PC-9 (cell line): ENCODE data around the gene TSPOAP1. TPM values are rescaled to one million over a fixed set of nuclear protein-coding genes. Genes with fewer than 3 reads are reported as not detected.

ENCODE experiments used
- BruUV-seq: library from RNA; stranded (reverse); fragments of 400-500 nt; replicated peaks from 2 replicates; lab custom pipeline; 2021; lab: Mats Ljungman, UMichigan
- CTCF ChIA-PET: fragments of 300-600 bp; sonication (Branson Sonifier 250); formaldehyde crosslinking; loops from one replicate; lab custom pipeline; 2022; ENCODE audit warnings: antibody characterized with exemption; lab: Charles Lee
- POLR2A ChIA-PET: fragments of 300-600 bp; sonication (Branson Sonifier 250); formaldehyde crosslinking; loops from one replicate; lab custom pipeline; 2022; ENCODE audit warnings: antibody characterized with exemption; ENCODE audit not compliant: unreplicated experiment; lab: Charles Lee
- DNase-seq, 2 experiments: peaks; one replicate each; pipeline versions ENCODE4 v3.0.0 to v3.0.0-alpha.2; 2015 to 2022; ENCODE audit warnings: mixed read lengths in 1 of 2
- H2AFZ ChIP-seq: fragments of 200-600 bp; sonication (generic); 2 replicates; pipeline ENCODE4 v1.8.1; 2017; ENCODE audit warnings: antibody characterized with exemption
- H3F3A ChIP-seq: fragments of 200-600 bp; sonication (generic); 2 replicates; pipeline ENCODE4 v1.8.1; 2017; ENCODE audit warnings: antibody characterized with exemption, mild to moderate bottlenecking, low read depth; ENCODE audit not compliant: insufficient read depth
- H3K27ac ChIP-seq: fragments of 200-600 bp; sonication (generic); 2 replicates; pipeline ENCODE4 v1.6.1; 2016; ENCODE audit warnings: mixed run types
- H3K27me3 ChIP-seq: fragments of 200-600 bp; sonication (generic); 2 replicates; pipeline ENCODE4 v1.6.1; 2016; ENCODE audit warnings: low read depth, mixed run types; ENCODE audit not compliant: insufficient read depth
- H3K36me3 ChIP-seq: fragments of 200-600 bp; sonication (generic); 2 replicates; pipeline ENCODE4 v1.6.1; 2016; ENCODE audit warnings: low read depth, mixed run types
- H3K4me1 ChIP-seq: fragments of 200-600 bp; sonication (generic); replicated peaks from 2 replicates; pipeline ENCODE4 v1.6.1; 2016; ENCODE audit warnings: mixed run types; ENCODE audit not compliant: insufficient read depth
- H3K4me2 ChIP-seq: fragments of 200-600 bp; sonication (generic); 2 replicates; pipeline ENCODE4 v1.6.1; 2017; ENCODE audit warnings: mixed run types
- H3K4me3 ChIP-seq: fragments of 200-600 bp; sonication (generic); 2 replicates; pipeline ENCODE4 v1.6.1; 2016; ENCODE audit warnings: mixed run types
- H3K79me2 ChIP-seq: fragments of 200-600 bp; sonication (generic); 2 replicates; pipeline ENCODE4 v1.6.1; 2017; ENCODE audit warnings: low read depth, mixed run types
- H3K9me2 ChIP-seq: fragments of 200-600 bp; sonication (generic); 2 replicates; pipeline ENCODE4 v1.8.1; 2017; ENCODE audit warnings: mild to moderate bottlenecking; ENCODE audit not compliant: insufficient read depth
- H3K9me3 ChIP-seq: fragments of 200-600 bp; sonication (generic); 2 replicates; pipeline ENCODE4 v1.8.1; 2016; ENCODE audit warnings: low read depth; ENCODE audit not compliant: insufficient read depth
- H4K20me1 ChIP-seq: fragments of 200-600 bp; sonication (generic); 2 replicates; pipeline ENCODE4 v1.8.1; 2017; ENCODE audit not compliant: insufficient read depth
- EZH2 ChIP-seq: fragments of 200-600 bp; sonication (generic); IDR thresholded peaks from 2 replicates; pipeline ENCODE4 v1.8.0; 2017; ENCODE audit warnings: antibody characterized with exemption, low read depth
- intact Hi-C: fragments of 100-400 bp; cut with micrococcal nuclease; formaldehyde crosslinking; loops from one replicate; pipeline ENCODE4 v1.10.0; 2022; ENCODE audit not compliant: unreplicated experiment
- total RNA-seq: library from RNA; stranded (reverse); gene quantifications from 2 replicates; pipeline ENCODE4 v1.2.3, GENCODE V29; 2021
- TF ChIP-seq, protein P1 (sequence below): fragments of 200-600 bp; sonication (generic); conservative IDR thresholded peaks from 2 replicates; pipeline ENCODE4 v1.6.1; 2017; ENCODE audit warnings: mixed run types, antibody characterized with exemption, mild to moderate bottlenecking, moderate library complexity

TSPOAP1 gene
- total RNA-seq, 1 experiment from 2014 or later: 0.15 TPM

DNA sequence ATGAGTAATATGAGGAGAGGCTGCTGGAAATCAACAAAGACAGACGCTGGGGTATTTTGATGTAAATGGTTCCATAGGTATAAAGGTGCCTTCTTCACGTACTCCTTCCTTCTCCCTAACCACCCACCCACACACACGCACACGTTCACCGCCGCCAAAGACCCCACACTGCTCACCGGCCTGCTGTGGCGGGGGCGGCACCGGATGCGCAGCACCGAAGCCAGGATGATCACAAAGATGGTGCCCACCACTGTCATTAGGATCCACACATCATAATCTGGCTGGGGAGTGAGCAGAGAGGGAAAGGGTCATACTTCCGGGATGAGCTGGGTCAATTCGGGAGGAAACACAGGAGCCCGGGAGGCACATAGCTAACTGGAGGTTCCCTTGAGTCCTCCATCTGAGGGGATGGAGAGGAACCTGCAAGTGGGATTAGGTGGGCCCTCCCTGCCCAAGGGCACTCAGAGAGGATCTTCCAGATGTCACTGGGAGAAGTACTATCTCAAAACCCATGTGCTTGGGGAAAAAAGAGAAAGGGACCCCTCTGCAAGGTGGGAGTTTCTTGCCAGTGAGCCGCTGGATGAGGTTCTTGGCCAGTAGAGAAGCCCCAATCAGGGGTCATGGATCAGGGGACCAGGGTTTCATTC lies 33.9 kb upstream of the TSPOAP1 start:
- no peak for DNase-seq
- H3K27ac ChIP-seq: no peak overlapping the region
- no peaks in the 10 kb centered on the region for H3K79me2 ChIP-seq
- no peaks in the 10 kb centered on the region for H3K36me3 ChIP-seq
- intact Hi-C loops: no loop called here
- BruUV-seq: no TSS peak
- H4K20me1 ChIP-seq: no peaks in the 10 kb centered on the region
- no peaks in the 10 kb centered on the region for H3F3A ChIP-seq
- no peak overlapping the region for H2AFZ ChIP-seq
- H3K9me2 ChIP-seq: no peaks in the 10 kb centered on the region
- ChIA-PET POLR2A (no interaction called here), CTCF (no interaction called here)
- H3K27me3 ChIP-seq: peaks cover 9% of the 10 kb centered on the region; the same call in 1 of the 2 replicates
- no peaks in the 10 kb centered on the region for H3K9me3 ChIP-seq
- TF ChIP-seq EZH2: no peak
- TF ChIP-seq, protein P1, sequence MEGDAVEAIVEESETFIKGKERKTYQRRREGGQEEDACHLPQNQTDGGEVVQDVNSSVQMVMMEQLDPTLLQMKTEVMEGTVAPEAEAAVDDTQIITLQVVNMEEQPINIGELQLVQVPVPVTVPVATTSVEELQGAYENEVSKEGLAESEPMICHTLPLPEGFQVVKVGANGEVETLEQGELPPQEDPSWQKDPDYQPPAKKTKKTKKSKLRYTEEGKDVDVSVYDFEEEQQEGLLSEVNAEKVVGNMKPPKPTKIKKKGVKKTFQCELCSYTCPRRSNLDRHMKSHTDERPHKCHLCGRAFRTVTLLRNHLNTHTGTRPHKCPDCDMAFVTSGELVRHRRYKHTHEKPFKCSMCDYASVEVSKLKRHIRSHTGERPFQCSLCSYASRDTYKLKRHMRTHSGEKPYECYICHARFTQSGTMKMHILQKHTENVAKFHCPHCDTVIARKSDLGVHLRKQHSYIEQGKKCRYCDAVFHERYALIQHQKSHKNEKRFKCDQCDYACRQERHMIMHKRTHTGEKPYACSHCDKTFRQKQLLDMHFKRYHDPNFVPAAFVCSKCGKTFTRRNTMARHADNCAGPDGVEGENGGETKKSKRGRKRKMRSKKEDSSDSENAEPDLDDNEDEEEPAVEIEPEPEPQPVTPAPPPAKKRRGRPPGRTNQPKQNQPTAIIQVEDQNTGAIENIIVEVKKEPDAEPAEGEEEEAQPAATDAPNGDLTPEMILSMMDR: no peak
- H3K4me2 ChIP-seq: no peak overlapping the region
- H3K4me3 ChIP-seq: no peak overlapping the region
- no peaks in the 10 kb centered on the region for H3K4me1 ChIP-seq

DNA sequence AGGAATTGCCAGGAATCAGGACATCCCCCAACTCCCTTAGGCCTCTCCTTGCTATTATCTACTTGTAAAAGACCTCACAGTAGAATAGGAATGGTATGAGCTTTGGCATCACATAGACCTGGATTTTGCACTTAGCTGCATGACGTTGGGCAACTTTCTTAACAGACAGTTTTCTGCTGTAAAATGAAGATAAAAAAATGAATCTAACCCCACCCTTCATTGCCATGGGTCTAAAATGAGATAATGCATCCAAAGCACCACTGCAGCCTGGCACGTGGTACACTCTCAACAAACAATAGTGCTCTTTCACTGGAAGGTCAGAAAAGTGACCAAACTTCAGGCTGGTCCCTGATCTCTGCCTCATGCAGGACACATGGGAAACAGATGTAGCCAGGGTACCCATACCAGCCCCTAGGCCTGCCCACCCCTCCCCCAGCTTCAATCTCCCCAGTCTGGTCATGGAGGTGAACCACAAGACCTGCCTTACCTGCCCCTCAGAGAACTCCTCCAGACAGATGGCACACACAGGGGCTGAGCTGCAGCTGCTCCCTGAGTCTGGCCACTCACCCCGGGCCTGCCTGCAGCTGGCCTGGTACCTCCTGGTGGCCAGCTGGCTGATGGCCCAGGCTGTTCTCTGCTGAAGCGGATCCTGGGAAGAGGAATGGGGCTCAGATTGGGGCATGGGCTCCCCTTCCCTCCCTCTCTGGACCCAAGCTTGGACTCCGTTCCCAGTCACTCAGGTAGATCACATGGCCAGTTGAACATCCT lies 31.9 kb upstream of the TSPOAP1 start:
- no TSS peak for BruUV-seq
- intact Hi-C loops: no loop called here
- Histone ChIP-seq H3K4me1 (no peaks in the 10 kb centered on the region), H3K9me2 (no peaks in the 10 kb centered on the region), H3K79me2 (no peaks in the 10 kb centered on the region), H3K36me3 (no peaks in the 10 kb centered on the region), H3K9me3 (no peaks in the 10 kb centered on the region), H3K4me3 (no peak overlapping the region), H3K4me2 (no peak overlapping the region), H3F3A (no peaks in the 10 kb centered on the region), H3K27me3 (peaks cover 8% of the 10 kb centered on the region; the same call in 1 of the 2 replicates), H2AFZ (no peak overlapping the region), H4K20me1 (no peaks in the 10 kb centered on the region), H3K27ac (no peak overlapping the region)
- TF ChIP-seq, protein P1: no peak
- TF ChIP-seq EZH2: no peak
- DNase-seq: no peak
- POLR2A ChIA-PET: no interaction called here
- CTCF ChIA-PET: no interaction called here

DNA sequence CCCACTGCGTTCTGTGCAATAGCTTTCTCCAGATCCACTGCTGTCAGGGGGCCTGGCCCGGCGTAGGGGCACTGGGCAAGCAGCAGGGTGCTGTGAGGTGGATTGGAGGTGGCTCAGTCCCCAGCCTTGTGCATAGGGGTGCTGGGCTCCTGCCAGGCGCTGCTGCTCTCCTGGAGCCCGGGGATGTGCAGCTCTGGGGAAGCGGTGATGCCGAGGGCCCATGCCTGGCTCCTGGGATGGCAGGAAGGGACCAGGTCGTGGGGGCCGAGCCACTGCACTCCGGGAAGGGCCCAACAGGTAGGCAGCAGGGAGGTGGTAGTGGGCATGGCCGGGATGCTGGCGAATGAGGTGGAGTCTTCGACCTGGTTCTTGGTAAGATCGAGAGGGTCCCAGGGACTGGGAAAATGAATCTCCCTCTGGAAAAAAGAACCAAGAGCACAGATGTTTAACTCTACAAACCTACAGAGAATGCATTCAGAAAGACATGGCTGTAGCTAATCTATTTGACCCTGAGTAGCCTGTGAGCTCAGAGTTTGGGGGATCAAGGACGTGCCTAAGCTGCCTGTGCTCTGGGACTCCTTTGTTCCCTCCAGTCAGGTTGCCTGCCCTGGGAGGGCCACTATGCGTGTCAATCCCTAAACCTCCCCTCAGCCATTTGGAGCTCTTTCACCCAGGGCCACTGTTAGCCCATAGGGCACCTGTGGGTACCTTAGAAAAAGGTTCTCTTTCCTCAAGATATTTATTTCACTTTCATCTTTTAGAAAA lies 30.0 kb upstream of the TSPOAP1 start:
- Histone ChIP-seq H3K27ac (no peak overlapping the region), H4K20me1 (no peaks in the 10 kb centered on the region), H3K79me2 (no peaks in the 10 kb centered on the region), H3F3A (no peaks in the 10 kb centered on the region), H3K4me3 (no peak overlapping the region), H3K4me2 (no peak overlapping the region), H3K9me3 (no peaks in the 10 kb centered on the region), H3K4me1 (peaks cover under 1% of the 10 kb centered on the region; the same call in 1 of the 2 replicates), H3K9me2 (no peaks in the 10 kb centered on the region), H3K27me3 (0 out of 2 replicates have a peak, but pooled peaks cover 4% of the 10 kb centered on the region), H2AFZ (no peak overlapping the region), H3K36me3 (no peaks in the 10 kb centered on the region)
- intact Hi-C loops: no loop called here
- no TSS peak for BruUV-seq
- ChIA-PET POLR2A (no interaction called here), CTCF (no interaction called here)
- no peak for DNase-seq
- TF ChIP-seq EZH2: no peak
- TF ChIP-seq, protein P1: no peak
